ENCODE data around the gene NDUFAF8.

The NDUFAF8 gene

DNA sequence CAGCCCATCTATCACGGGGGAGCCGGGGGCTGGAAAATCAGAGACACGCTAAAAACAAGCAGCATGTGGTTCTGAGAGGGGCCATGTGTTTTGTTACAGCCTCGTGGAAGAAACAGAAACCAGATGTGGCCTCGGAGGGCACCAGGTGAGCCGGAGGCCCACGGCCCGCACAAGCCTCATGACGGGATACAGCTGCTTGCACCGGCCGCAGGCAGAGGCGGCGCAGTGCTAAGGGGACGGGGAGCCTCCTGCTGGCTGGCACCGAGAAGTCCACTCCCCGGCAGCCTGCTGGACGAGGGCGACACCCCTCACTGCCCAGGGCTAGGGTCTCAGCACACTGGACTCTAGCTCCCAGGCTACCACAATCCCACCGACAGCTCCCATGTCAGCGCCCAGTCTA is 19.2 kb downstream of the NDUFAF8 start:
- no peak overlapping the region for H3K27ac ChIP-seq
- no peak for TF ChIP-seq ZFX (IDR thresholded peaks at IDR 0.05; ENCODE audit: borderline replicate concordance)
- TF ChIP-seq, protein P1, sequence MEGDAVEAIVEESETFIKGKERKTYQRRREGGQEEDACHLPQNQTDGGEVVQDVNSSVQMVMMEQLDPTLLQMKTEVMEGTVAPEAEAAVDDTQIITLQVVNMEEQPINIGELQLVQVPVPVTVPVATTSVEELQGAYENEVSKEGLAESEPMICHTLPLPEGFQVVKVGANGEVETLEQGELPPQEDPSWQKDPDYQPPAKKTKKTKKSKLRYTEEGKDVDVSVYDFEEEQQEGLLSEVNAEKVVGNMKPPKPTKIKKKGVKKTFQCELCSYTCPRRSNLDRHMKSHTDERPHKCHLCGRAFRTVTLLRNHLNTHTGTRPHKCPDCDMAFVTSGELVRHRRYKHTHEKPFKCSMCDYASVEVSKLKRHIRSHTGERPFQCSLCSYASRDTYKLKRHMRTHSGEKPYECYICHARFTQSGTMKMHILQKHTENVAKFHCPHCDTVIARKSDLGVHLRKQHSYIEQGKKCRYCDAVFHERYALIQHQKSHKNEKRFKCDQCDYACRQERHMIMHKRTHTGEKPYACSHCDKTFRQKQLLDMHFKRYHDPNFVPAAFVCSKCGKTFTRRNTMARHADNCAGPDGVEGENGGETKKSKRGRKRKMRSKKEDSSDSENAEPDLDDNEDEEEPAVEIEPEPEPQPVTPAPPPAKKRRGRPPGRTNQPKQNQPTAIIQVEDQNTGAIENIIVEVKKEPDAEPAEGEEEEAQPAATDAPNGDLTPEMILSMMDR (IDR thresholded peaks at IDR 0.05): no peak

DNA sequence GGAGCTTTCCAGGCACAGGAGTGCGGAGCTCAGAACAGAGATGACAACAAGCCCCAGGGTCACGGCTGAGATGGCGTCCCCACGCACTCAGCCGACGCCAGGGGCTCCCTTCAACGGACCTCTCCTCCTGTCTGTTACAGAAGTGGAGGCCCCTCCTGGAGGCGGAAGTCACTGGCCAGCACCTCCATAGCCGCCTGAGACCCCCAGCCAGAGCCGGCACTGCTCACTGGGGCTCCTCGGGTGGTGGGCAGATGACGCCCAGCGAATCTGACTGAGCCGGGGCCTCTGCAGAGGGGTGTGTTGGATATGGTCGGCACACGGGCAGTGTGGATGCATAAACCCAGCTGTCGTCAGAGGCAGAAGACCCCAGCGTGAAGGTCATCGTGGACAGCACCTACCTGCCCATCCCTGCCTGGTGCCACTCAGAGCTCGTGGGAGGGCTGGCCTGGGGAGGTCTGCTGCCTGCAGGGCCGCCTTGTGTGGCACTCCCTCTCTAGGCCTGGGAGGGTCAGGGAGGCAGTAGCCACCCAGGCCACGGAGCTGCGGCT is 20.0 kb downstream of the NDUFAF8 start:
- H3K27ac ChIP-seq: no peak overlapping the region
- TF ChIP-seq, protein P1 (IDR thresholded peaks at IDR 0.05): no peak
- TF ChIP-seq ZFX (IDR thresholded peaks at IDR 0.05; ENCODE audit: borderline replicate concordance): no peak

DNA sequence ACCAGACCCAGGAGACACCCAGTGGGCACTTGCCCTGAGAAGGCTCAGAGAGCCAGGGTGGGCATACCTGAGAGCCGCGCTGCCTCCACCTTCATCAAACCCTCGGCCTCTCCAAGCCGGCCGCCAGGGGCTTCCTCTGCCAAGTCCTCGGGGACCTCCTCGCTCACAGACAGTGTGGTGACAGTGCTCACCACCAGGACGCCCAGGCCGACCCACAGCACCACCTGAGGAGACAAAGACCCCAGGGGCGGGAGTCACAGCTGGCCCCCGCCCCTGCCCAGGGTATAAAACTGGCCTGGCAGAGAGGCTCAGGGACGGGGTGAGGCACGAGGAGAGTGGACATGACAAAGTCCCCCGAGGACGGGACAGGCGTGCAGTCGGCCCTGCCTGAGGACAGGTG is 21.1 kb downstream of the NDUFAF8 start:
- TF ChIP-seq, protein P1 (IDR thresholded peaks at IDR 0.05): no peak
- TF ChIP-seq ZFX (IDR thresholded peaks at IDR 0.05; ENCODE audit: borderline replicate concordance): no peak
- no peak overlapping the region for H3K27ac ChIP-seq

DNA sequence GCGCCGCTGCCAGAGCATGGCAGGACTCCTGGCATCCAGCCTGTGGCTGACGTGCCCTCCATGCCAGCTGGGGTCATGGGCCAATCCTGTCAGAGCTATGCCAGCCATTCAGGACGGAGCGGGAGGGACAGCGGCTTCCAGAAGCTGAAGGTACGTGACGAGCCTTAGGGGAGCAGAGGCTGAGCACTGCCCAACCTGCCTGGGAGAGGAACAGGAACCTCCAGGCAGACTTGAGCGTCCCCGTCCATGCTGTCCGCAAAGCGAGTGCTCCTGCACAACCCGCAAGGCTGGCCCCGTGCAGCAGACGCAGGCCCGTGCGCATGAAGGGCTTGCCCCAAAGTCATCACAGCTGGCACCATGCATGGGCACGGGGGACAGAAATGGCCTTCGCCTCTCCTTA is 21.5 kb downstream of the NDUFAF8 start:
- no peak overlapping the region for H3K27ac ChIP-seq
- no peak for TF ChIP-seq ZFX (IDR thresholded peaks at IDR 0.05; ENCODE audit: borderline replicate concordance)
- TF ChIP-seq, protein P1 (IDR thresholded peaks at IDR 0.05): no peak

DNA sequence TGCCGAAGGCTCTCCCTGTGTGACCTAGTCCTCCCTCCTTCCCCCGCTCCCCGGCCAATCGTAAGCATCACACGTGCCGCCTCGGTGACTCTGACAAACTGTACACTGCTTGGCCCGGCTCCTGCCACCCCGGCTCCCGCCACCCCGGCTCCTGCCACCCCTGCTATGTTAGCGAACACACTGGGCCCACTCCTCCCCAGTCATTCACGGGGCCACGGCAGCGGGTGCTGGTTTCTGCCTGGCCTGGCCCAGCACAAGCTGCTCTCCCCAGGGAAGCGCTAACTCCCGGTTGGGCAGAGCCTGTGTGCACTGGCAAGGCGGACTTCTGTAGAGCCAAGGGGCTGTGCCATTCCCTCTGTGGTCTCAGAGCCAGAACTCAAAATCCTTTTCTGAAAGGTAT is 22.0 kb downstream of the NDUFAF8 start:
- H3K27ac ChIP-seq: no peak overlapping the region
- TF ChIP-seq, protein P1 (IDR thresholded peaks at IDR 0.05): no peak
- TF ChIP-seq ZFX (IDR thresholded peaks at IDR 0.05; ENCODE audit: borderline replicate concordance): no peak

DNA sequence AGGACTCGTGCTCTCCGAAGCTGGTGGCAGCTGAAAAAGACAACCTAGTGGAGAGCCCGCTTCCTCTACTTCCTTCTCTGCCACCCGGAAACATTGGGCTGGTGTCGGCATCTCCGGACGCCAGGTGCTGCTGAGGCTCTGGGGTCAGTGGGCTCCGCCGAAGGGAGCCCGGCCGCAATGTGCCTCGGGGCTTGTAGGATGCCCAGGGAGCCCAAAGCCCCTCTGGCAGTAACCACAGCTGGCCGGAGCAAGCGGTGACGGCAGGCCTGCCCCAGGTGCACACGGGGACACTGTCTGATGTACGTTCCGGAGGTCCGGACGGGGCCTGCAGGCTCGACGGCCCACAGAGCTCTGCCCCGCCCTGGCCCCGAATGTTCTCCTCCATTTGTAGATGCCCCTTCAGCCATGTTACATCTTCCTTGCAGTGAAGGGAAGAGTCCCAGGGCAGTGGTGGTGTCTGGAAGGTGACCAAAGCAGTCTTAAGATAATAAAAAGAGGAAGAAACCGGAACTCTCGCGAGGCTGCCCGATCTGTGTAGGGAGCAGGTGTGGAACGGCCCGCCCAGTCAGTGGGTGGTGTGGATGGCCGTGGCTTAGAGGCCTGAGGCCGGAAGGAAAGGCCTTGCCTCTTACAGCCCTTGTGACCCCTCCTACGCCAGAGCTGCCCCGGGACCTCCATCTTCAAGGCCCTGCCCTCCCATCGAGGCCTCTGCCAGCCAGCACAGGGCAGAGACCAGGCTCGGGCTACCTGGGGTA is 22.6 kb downstream of the NDUFAF8 start:
- H3K27ac ChIP-seq: no peak overlapping the region
- TF ChIP-seq ZFX (IDR thresholded peaks at IDR 0.05; ENCODE audit: borderline replicate concordance): no peak
- TF ChIP-seq, protein P1 (IDR thresholded peaks at IDR 0.05): no peak
